GM23248 (cell line): ENCODE data around the gene SLC8B1. TPM values are rescaled to one million over a fixed set of nuclear protein-coding genes. Genes with fewer than 3 reads are reported as not detected.

Source experiments
- DNase-seq: peaks from one replicate; pipeline ENCODE4 v3.0.0-alpha.2; 2015
- H2AFZ ChIP-seq: fragments of 200-600 bp; sonication (generic); 2 replicates; pipeline ENCODE4 v1.6.1; 2016; ENCODE audit warnings: antibody characterized with exemption
- H3F3A ChIP-seq: fragments of 200-600 bp; sonication (generic); 2 replicates; pipeline ENCODE4 v1.6.1; 2016; ENCODE audit warnings: mild to moderate bottlenecking, antibody characterized with exemption, mixed run types; ENCODE audit not compliant: insufficient read depth
- H3K27ac ChIP-seq: fragments of 200-600 bp; sonication (generic); 2 replicates; pipeline ENCODE4 v1.5.1; 2016; ENCODE audit warnings: mild to moderate bottlenecking
- H3K27me3 ChIP-seq: fragments of 200-600 bp; sonication (generic); replicated peaks from 2 replicates; pipeline ENCODE4 v1.6.1; 2016; ENCODE audit warnings: mild to moderate bottlenecking; ENCODE audit not compliant: insufficient read depth
- H3K36me3 ChIP-seq: fragments of 200-600 bp; sonication (generic); 2 replicates; pipeline ENCODE4 v1.6.1; 2016; ENCODE audit warnings: low read depth, mild to moderate bottlenecking
- H3K4me1 ChIP-seq: fragments of 200-600 bp; sonication (generic); 2 replicates; pipeline ENCODE4 v1.6.1; 2016; ENCODE audit warnings: mild to moderate bottlenecking; ENCODE audit not compliant: insufficient read depth
- H3K4me2 ChIP-seq: fragments of 200-600 bp; sonication (generic); one replicate; pipeline ENCODE4 v1.6.1; 2016; ENCODE audit warnings: mild to moderate bottlenecking; ENCODE audit not compliant: unreplicated experiment
- H3K4me3 ChIP-seq: fragments of 200-600 bp; sonication (generic); 2 replicates; pipeline ENCODE4 v1.5.1; 2016; ENCODE audit warnings: mild to moderate bottlenecking
- H3K79me2 ChIP-seq: fragments of 200-600 bp; sonication (generic); 2 replicates; pipeline ENCODE4 v1.6.1; 2016; ENCODE audit warnings: mild to moderate bottlenecking; ENCODE audit not compliant: insufficient read depth
- H3K9ac ChIP-seq: fragments of 200-600 bp; sonication (generic); 2 replicates; pipeline ENCODE4 v1.6.1; 2016; ENCODE audit warnings: mild to moderate bottlenecking
- H3K9me2 ChIP-seq: fragments of 200-600 bp; sonication (generic); 2 replicates; pipeline ENCODE4 v1.6.1; 2016; ENCODE audit warnings: mixed run types, mild to moderate bottlenecking, moderate library complexity; ENCODE audit not compliant: insufficient read depth
- H3K9me3 ChIP-seq: fragments of 200-600 bp; sonication (generic); one replicate; pipeline ENCODE4 v1.6.1; 2017; ENCODE audit warnings: low read depth
- H4K20me1 ChIP-seq: fragments of 200-600 bp; sonication (generic); 2 replicates; pipeline ENCODE4 v1.6.0; 2016; ENCODE audit not compliant: insufficient read depth
- EZH2 ChIP-seq: fragments of 200-600 bp; sonication (generic); IDR thresholded peaks from 2 replicates; pipeline ENCODE4 v1.6.1; 2018; ENCODE audit warnings: antibody characterized with exemption, mild to moderate bottlenecking; ENCODE audit not compliant: insufficient read depth, poor library complexity, severe bottlenecking
- EZH2phosphoT487 ChIP-seq: fragments of 200-600 bp; sonication (generic); IDR thresholded peaks from 2 replicates; pipeline ENCODE4 v1.6.1; 2018; ENCODE audit warnings: antibody characterized with exemption, moderate library complexity, mild to moderate bottlenecking, low read depth; ENCODE audit not compliant: insufficient read depth
- WGBS, 2 experiments: methylation state at CpG; one replicate each; pipeline ENCODE4 v1.1.6; 2015 to 2017; ENCODE audit warnings: low lambda C conversion rate in 2 of 2, low coverage in 1 of 2; ENCODE audit errors: missing lambda C conversion rate in 2 of 2; 5-methylcytosine and 5-hydroxymethylcytosine counted together
- in situ Hi-C: fragments of 300-500 bp; cut with MboI; formaldehyde crosslinking; loops from 2 replicates; pipeline ENCODE4 v1.15.0; 2020
- polyA plus RNA-seq: library from polyadenylated mRNA; unstranded; fragments of >200 nt; fragmentation: Nextera tagmentation; extraction: Ambion mirVana; gene quantifications from 2 replicates; pipeline ENCODE4 v1.2.1, GENCODE V29; 2016
- total RNA-seq: library from RNA; depleted of rRNA; stranded (reverse); fragments of >200 nt; shearing (Covaris generic); gene quantifications from 2 replicates; pipeline ENCODE4 v1.2.3, GENCODE V29; 2014; rRNA removed

Gene SLC8B1
- 5.8 and 6.6 TPM in 2 replicates for total RNA-seq
- 9.0 and 10.9 TPM in 2 replicates for polyA plus RNA-seq

GRCh38 chr12:113334786-113335539 lies at the start of gene SLC8B1:
TSS of gene SLC8B1 (minus strand) at chr12:113335109. CDS start at chr12:113332878, 2,231 bp downstream.
- Histone ChIP-seq H3K9me3 (no peaks in the 10 kb centered on the region), H3K27ac (no peak within 1 kb of the TSS), H3F3A (no peaks in the 10 kb centered on the region), H3K4me3 (peak within 1 kb of the TSS; percentile 75), H3K4me2 (peak within 1 kb of the TSS; percentile 81), H3K36me3 (no peaks in the 10 kb centered on the region), H4K20me1 (no peaks in the 10 kb centered on the region), H3K27me3 (no peaks in the 10 kb centered on the region), H3K9ac (peak within 1 kb of the TSS; percentile 74), H3K4me1 (no peaks in the 10 kb centered on the region), H2AFZ (peak within 1 kb of the TSS; percentile 81), H3K79me2 (no peaks in the 10 kb centered on the region), H3K9me2 (no peaks in the 10 kb centered on the region)
- in situ Hi-C loops = no loop called here
- DNase-seq = peak; percentile 91
- no peak for TF ChIP-seq EZH2phosphoT487
- TF ChIP-seq EZH2 = no peak
- 1% methylated on average over 35 to 44 of the region's 62 CpGs for WGBS, 2 experiments

GRCh38 chr12:113382206-113382605 lies 47.3 kb upstream of the SLC8B1 start:
- TF ChIP-seq EZH2phosphoT487 (no peak), EZH2 (no peak)
- H3K4me2 ChIP-seq = no peak overlapping the region
- peak; percentile 10 for DNase-seq
- no peaks in the 10 kb centered on the region for H4K20me1 ChIP-seq
- in situ Hi-C loops = no loop called here
- H3K4me3 ChIP-seq = no peak overlapping the region
- no peaks in the 10 kb centered on the region for H3K9me2 ChIP-seq
- H3K79me2 ChIP-seq = no peaks in the 10 kb centered on the region
- no peaks in the 10 kb centered on the region for H3F3A ChIP-seq
- 82 to 84% methylated on average over 4 of the region's 4 CpGs for WGBS, 2 experiments
- H2AFZ ChIP-seq = no peak overlapping the region
- no peaks in the 10 kb centered on the region for H3K36me3 ChIP-seq
- no peak overlapping the region for H3K27ac ChIP-seq
- H3K9ac ChIP-seq = no peak overlapping the region
- no peaks in the 10 kb centered on the region for H3K4me1 ChIP-seq
- H3K9me3 ChIP-seq = no peaks in the 10 kb centered on the region
- no peaks in the 10 kb centered on the region for H3K27me3 ChIP-seq

DNA sequence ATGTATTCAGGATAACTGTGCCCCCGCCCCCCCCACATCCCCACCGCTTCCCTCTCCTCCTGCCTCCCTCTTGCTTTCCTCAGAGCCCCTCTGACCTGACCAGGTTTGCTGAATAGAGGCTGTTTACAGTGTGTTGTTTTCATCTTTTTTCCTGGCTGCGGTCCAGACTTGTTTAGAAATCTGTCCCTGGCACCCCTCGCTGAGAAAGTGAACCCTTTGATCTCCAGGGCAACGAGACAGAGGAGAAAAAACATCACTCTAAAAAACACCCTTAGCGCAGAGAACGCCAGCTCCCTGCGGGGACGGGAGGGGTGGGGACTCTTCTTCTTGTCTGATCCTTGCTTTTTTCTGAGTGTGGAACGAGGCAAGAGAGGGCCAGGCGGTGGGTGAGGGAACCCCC lies 46.3 kb upstream of the SLC8B1 start:
- in situ Hi-C loops = no loop called here
- Histone ChIP-seq H3K79me2 (no peaks in the 10 kb centered on the region), H3K4me2 (no peak overlapping the region), H3K9me3 (no peaks in the 10 kb centered on the region), H3K4me1 (no peaks in the 10 kb centered on the region), H3K36me3 (no peaks in the 10 kb centered on the region), H3K27me3 (no peaks in the 10 kb centered on the region), H3K9me2 (no peaks in the 10 kb centered on the region), H3K4me3 (no peak overlapping the region), H3K9ac (no peak overlapping the region), H3F3A (no peaks in the 10 kb centered on the region), H3K27ac (no peak overlapping the region), H4K20me1 (no peaks in the 10 kb centered on the region), H2AFZ (no peak overlapping the region)
- DNase-seq = no peak
- WGBS, 2 experiments = 79 to 81% methylated on average over 9 to 11 of the region's 11 CpGs
- TF ChIP-seq EZH2phosphoT487 = no peak
- no peak for TF ChIP-seq EZH2

- H3K9me3 ChIP-seq = no peaks in the 10 kb centered on the region
- H3F3A ChIP-seq = no peaks in the 10 kb centered on the region
- in situ Hi-C loops = no loop called here
- peak; percentile 35 for DNase-seq
- no peaks in the 10 kb centered on the region for H4K20me1 ChIP-seq
- H3K79me2 ChIP-seq = no peaks in the 10 kb centered on the region
- no peak overlapping the region for H2AFZ ChIP-seq
- H3K9me2 ChIP-seq = no peaks in the 10 kb centered on the region
- H3K4me2 ChIP-seq = no peak overlapping the region
- WGBS, 2 experiments = 85 to 90% methylated on average over 3 of the region's 3 CpGs
- no peak overlapping the region for H3K4me3 ChIP-seq
- no peak overlapping the region for H3K27ac ChIP-seq
- no peak overlapping the region for H3K9ac ChIP-seq
- H3K36me3 ChIP-seq = no peaks in the 10 kb centered on the region
- H3K4me1 ChIP-seq = no peaks in the 10 kb centered on the region
- TF ChIP-seq EZH2phosphoT487 (no peak), EZH2 (no peak)
- H3K27me3 ChIP-seq = no peaks in the 10 kb centered on the region
Observed at GRCh38 chr12:113378291-113378690, 43.4 kb upstream of the SLC8B1 start.
